NCI-H345 (cell line): ENCODE data around the gene KCNH3.
A peak's percentile ranks its signal among the peaks of the same experiment; 100 is the strongest.
"Not testable (repeated sequence)": the region's sequence is repeated elsewhere in the genome, so short reads cannot be mapped to it uniquely, and the experiment has no call there.

ENCODE experiments used
- DNase-seq: peaks from one replicate; lab custom pipeline; 2025; lab: John Stamatoyannopoulos, UW

The KCNH3 gene

GRCh38 chr12:49538510-49539403 lies at the start of gene KCNH3:
KCNH3 (plus strand) TSS chr12:49539030; CDS start chr12:49539417, 387 bp downstream.
- DNase-seq: peak; percentile 21

GRCh38 chr12:49489154-49489553 lies 49.7 kb upstream of the KCNH3 start:
- no peak for DNase-seq

GRCh38 chr12:49489720-49490119 lies 49.1 kb upstream of the KCNH3 start:
- DNase-seq: no peak

GRCh38 chr12:49491823-49492222 lies 47.0 kb upstream of the KCNH3 start:
- DNase-seq: no peak

- no peak for DNase-seq
These were observed 44.9 kb upstream of the KCNH3 start for GRCh38 chr12:49493900-49494299.

- DNase-seq: no peak
These were observed 42.1 kb upstream of the KCNH3 start for GRCh38 chr12:49496417-49497360.

- no peak for DNase-seq
These were observed 36.9 kb upstream of the KCNH3 start for GRCh38 chr12:49501895-49502294.

- DNase-seq: no peak
These were observed 36.2 kb upstream of the KCNH3 start for GRCh38 chr12:49502590-49502989.

- peak; percentile 5 for DNase-seq
These were observed 35.1 kb upstream of the KCNH3 start for GRCh38 chr12:49503674-49504180.

GRCh38 chr12:49505672-49506071 lies 33.2 kb upstream of the KCNH3 start:
- no peak for DNase-seq

GRCh38 chr12:49507139-49507538 lies 31.7 kb upstream of the KCNH3 start:
- no peak for DNase-seq

- DNase-seq: not testable (repeated sequence)
These were observed 29.1 kb upstream of the KCNH3 start for GRCh38 chr12:49509681-49510080.

GRCh38 chr12:49511410-49511809 lies 27.4 kb upstream of the KCNH3 start:
- no peak for DNase-seq

GRCh38 chr12:49512546-49512945 lies 26.3 kb upstream of the KCNH3 start:
- no peak for DNase-seq

GRCh38 chr12:49515266-49515665 lies 23.6 kb upstream of the KCNH3 start:
- DNase-seq: no peak

GRCh38 chr12:49518914-49519573 lies 19.8 kb upstream of the KCNH3 start:
- DNase-seq: no peak

GRCh38 chr12:49519574-49519936 lies 19.3 kb upstream of the KCNH3 start:
- no peak for DNase-seq

GRCh38 chr12:49521389-49521788 lies 17.4 kb upstream of the KCNH3 start:
- no peak for DNase-seq

GRCh38 chr12:49524660-49525324 lies 14.0 kb upstream of the KCNH3 start:
- DNase-seq: no peak

GRCh38 chr12:49525942-49526341 lies 12.9 kb upstream of the KCNH3 start:
- no peak for DNase-seq

GRCh38 chr12:49527361-49528130 lies 11.3 kb upstream of the KCNH3 start:
- DNase-seq: no peak
